ENCODE measurements around the gene HOXB3.

- no peak for TF ChIP-seq CTCF (IDR thresholded peaks at IDR 0.05)
- TF ChIP-seq POLR2A (IDR thresholded peaks at IDR 0.05) = no peak
- TF ChIP-seq POLR2AphosphoS5 (IDR thresholded peaks at IDR 0.05) = no peak
These were observed 36.2 kb downstream of the HOXB3 start for GRCh38 chr17:48553826-48554225.
